ENCODE measurements around the gene PPIG.

Gene PPIG

GRCh38 chr2:169663247-169663646, 79.1 kb downstream of the PPIG start:
- TF ChIP-seq CTCF (conservative IDR thresholded peaks at IDR 0.05; ENCODE audit: low read length): no peak
- no peak overlapping the region for H3K4me3 ChIP-seq (ENCODE audit: low read length)

GRCh38 chr2:169664600-169664977, 80.4 kb downstream of the PPIG start:
- DNase-seq (ENCODE audit: low read depth): peak; percentile 35
- TF ChIP-seq CTCF (conservative IDR thresholded peaks at IDR 0.05; ENCODE audit: low read length): no peak
- no peak overlapping the region for H3K4me3 ChIP-seq (ENCODE audit: low read length)

More at GRCh38 chr2:169663247-169663646, 79.1 kb downstream of the PPIG start:
- no peak for DNase-seq (ENCODE audit: low read depth)

GRCh38 chr2:169664978-169665930, 81.1 kb downstream of the PPIG start:
- TF ChIP-seq CTCF (conservative IDR thresholded peaks at IDR 0.05; ENCODE audit: low read length): no peak
- peak; percentile 6 for DNase-seq (ENCODE audit: low read depth)
- H3K4me3 ChIP-seq (ENCODE audit: low read length): no peak overlapping the region

- no peak overlapping the region for H3K4me3 ChIP-seq (ENCODE audit: low read length)
- no peak for DNase-seq (ENCODE audit: low read depth)
- no peak for TF ChIP-seq CTCF (conservative IDR thresholded peaks at IDR 0.05; ENCODE audit: low read length)
Measured at GRCh38 chr2:169667583-169667982, 83.4 kb downstream of the PPIG start.

GRCh38 chr2:169670215-169670651, 86.1 kb downstream of the PPIG start:
- no peak overlapping the region for H3K4me3 ChIP-seq (ENCODE audit: low read length)
- TF ChIP-seq CTCF (conservative IDR thresholded peaks at IDR 0.05; ENCODE audit: low read length): no peak
- DNase-seq (ENCODE audit: low read depth): peak; percentile 28

GRCh38 chr2:169670937-169671336, 86.8 kb downstream of the PPIG start:
- no peak for DNase-seq (ENCODE audit: low read depth)
- TF ChIP-seq CTCF (conservative IDR thresholded peaks at IDR 0.05; ENCODE audit: low read length): no peak
- no peak overlapping the region for H3K4me3 ChIP-seq (ENCODE audit: low read length)

- TF ChIP-seq CTCF (conservative IDR thresholded peaks at IDR 0.05; ENCODE audit: low read length): no peak
Measured at GRCh38 chr2:169672406-169672805, 88.3 kb downstream of the PPIG start.

More at GRCh38 chr2:169672406-169672805, 88.3 kb downstream of the PPIG start:
- H3K4me3 ChIP-seq (ENCODE audit: low read length): no peak overlapping the region
- no peak for DNase-seq (ENCODE audit: low read depth)
